ENCODE results near the gene ZNF584. TPM values are rescaled to one million over a fixed set of nuclear protein-coding genes. Genes with fewer than 3 reads are reported as not detected.

ZNF584 gene
- total RNA-seq, 1 donor from 2014 or later = 5.3 TPM

- no peak for DNase-seq (ENCODE audit: low read depth)
- TF ChIP-seq CTCF (conservative IDR thresholded peaks at IDR 0.05; ENCODE audit: low read depth, low read length) = no peak
- no peak within 1 kb of the TSS for H3K4me3 ChIP-seq (ENCODE audit: low read depth, low read length)
These were observed 13.1 kb upstream of the ZNF584 start, which contains the start of gene RNF225 for GRCh38 chr19:58395220-58395978. RNF225 (plus strand) TSS chr19:58395656; CDS start chr19:58396090, 434 bp downstream.

DNA sequence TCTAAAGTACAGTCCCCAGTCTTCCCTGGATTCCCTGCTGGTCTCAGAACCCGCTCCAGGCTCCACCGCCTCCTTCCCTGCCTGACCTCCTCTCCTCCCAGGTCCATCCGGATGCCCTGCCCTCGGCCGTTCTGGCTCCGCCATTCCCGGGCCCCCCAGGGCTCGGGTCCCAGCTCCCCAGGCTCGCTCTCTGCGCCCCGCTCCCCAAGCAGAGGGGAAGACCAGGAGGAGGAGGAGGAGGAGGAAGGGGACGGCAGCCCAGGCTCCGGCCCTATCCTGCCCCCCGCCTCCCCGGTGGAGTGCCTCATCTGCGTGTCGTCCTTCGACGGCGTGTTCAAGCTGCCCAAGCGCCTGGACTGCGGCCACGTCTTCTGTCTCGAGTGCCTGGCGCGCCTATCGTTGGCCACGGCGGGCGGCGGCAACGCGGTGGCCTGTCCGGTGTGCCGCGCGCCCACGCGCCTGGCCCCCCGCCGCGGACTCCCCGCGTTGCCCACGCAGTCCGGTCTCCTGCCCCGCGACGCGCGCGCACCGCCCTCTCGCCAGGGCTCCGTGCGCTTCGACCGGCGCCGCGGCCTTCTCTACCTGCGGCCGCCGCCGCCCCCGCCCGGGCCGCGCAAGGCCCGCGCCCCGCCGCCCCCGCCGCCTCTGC is 12.3 kb upstream of the ZNF584 start:
- no peak for TF ChIP-seq CTCF (conservative IDR thresholded peaks at IDR 0.05; ENCODE audit: low read depth, low read length)
- DNase-seq (ENCODE audit: low read depth) = no peak
- H3K4me3 ChIP-seq (ENCODE audit: low read depth, low read length) = no peak overlapping the region

GRCh38 chr19:58396691-58397532 is 11.5 kb upstream of the ZNF584 start:
- TF ChIP-seq CTCF (conservative IDR thresholded peaks at IDR 0.05; ENCODE audit: low read depth, low read length) = no peak
- no peak for DNase-seq (ENCODE audit: low read depth)
- no peak overlapping the region for H3K4me3 ChIP-seq (ENCODE audit: low read depth, low read length)

GRCh38 chr19:58397533-58398037 is 10.9 kb upstream of the ZNF584 start:
- no peak for TF ChIP-seq CTCF (conservative IDR thresholded peaks at IDR 0.05; ENCODE audit: low read depth, low read length)
- no peak for DNase-seq (ENCODE audit: low read depth)
- H3K4me3 ChIP-seq (ENCODE audit: low read depth, low read length) = no peak overlapping the region

GRCh38 chr19:58398087-58398486 is 10.4 kb upstream of the ZNF584 start:
- TF ChIP-seq CTCF (conservative IDR thresholded peaks at IDR 0.05; ENCODE audit: low read depth, low read length) = no peak
- DNase-seq (ENCODE audit: low read depth) = no peak
- no peak overlapping the region for H3K4me3 ChIP-seq (ENCODE audit: low read depth, low read length)

- H3K4me3 ChIP-seq (ENCODE audit: low read depth, low read length) = no peak overlapping the region
- TF ChIP-seq CTCF (conservative IDR thresholded peaks at IDR 0.05; ENCODE audit: low read depth, low read length) = no peak
- no peak for DNase-seq (ENCODE audit: low read depth)
These were observed 9.9 kb upstream of the ZNF584 start for GRCh38 chr19:58398545-58398944.

Measured in epithelial cell of proximal tubule (primary cell).